Measurements from ENCODE around the gene PLEKHS1.

Gene PLEKHS1

DNA sequence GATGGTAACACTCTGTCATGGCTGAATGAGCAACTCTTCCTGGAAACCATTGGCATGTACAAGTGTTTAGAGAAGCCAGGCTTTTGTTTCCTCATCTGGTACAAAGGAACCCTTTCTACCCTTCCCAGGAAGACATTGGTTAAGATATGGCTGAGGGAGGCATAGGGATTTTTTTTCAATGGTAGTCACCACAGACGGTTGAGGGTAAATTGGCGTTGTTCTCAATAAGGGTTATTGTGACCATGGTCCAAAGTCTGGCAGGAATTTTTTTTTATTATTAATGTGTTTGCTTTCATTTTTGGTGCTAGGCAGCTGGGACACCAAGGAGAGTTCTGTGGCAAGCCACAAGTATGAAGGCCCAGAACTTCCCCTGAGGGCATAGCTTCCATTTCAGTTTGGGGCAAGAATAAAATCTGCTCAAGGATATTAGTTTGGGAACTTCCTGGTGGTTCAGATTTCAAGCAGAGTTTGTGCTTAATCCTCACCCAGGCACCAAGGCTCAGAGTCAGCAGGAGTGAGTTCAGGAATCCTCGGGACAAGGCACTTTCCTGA lies at the start of gene PLEKHS1:
PLEKHS1 (plus strand) TSS at position 502 of the 552 bp plus-strand sequence. CDS start 3,596 bp downstream, outside the sequence.
- DNase-seq (ENCODE audit: low read depth in 2 of 3, low spot score in 2 of 3), result no peak

GRCh38 chr10:113704637-113705343 lies 46.7 kb upstream of the PLEKHS1 start:
- no peak for DNase-seq (ENCODE audit: low read depth in 2 of 3, low spot score in 2 of 3)

GRCh38 chr10:113705344-113705652 lies 46.2 kb upstream of the PLEKHS1 start:
- DNase-seq (ENCODE audit: low read depth in 2 of 3, low spot score in 2 of 3), result no peak

- no peak for DNase-seq (ENCODE audit: low read depth in 2 of 3, low spot score in 2 of 3)
These were observed 44.9 kb upstream of the PLEKHS1 start for GRCh38 chr10:113706623-113707022.

GRCh38 chr10:113708640-113709039 lies 42.8 kb upstream of the PLEKHS1 start:
- no peak for DNase-seq (ENCODE audit: low read depth in 2 of 3, low spot score in 2 of 3)

DNA sequence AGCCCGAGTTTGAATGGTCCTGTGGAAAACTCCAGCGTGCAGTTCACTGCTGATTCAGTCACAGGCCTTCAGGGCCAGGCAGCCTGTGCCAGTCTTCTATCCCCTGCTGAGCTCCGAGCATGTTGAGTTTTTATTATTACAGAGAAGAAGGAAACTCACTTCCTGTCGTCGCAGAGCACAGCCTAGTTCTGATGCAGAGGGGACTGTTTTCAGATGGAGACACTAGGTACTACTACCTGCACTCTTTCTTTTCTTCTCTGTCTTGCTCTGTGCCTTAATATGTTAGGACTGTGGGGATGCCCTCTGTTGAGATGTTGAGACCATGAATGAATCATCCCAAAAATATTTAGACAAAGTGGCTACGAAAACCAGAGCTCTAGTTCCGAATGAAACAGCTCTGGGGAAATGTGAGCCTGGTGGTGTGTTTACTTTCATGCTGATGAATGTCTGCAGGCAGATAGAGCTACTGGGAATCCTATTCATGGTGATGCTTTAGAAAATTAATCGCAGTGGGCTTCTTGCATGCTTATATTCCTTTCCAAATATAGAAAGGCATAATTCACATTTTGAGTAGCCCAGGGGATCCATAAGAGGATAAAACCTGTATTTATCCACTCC lies 42.2 kb upstream of the PLEKHS1 start:
- no peak for DNase-seq (ENCODE audit: low read depth in 2 of 3, low spot score in 2 of 3)

GRCh38 chr10:113711142-113711541 lies 40.3 kb upstream of the PLEKHS1 start:
- no peak for DNase-seq (ENCODE audit: low read depth in 2 of 3, low spot score in 2 of 3)

DNA sequence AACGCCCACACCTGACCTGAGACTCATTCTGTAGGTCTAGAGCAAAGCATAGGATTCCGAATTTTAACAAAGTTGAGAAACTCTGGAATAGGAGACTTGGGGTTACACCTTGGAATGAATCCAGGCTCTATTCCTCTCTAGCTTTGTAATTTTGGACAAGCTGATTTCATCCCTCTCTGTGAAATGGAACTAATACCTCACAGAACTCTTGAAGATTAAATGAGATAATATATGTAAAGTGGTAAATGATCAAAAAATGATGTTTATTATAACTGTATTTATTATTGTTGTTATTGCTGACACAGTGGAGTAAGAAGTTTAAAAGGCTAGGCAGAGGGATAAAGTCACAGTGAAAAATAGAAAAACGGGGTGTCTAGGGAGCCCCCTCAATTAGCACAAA lies 39.5 kb upstream of the PLEKHS1 start:
- no peak for DNase-seq (ENCODE audit: low read depth in 2 of 3, low spot score in 2 of 3)

GRCh38 chr10:113712755-113713639 lies 38.5 kb upstream of the PLEKHS1 start:
- no peak for DNase-seq (ENCODE audit: low read depth in 2 of 3, low spot score in 2 of 3)

GRCh38 chr10:113713640-113713982 lies 37.9 kb upstream of the PLEKHS1 start:
- DNase-seq (ENCODE audit: low read depth in 2 of 3, low spot score in 2 of 3), result no peak

GRCh38 chr10:113716109-113716910 lies 35.2 kb upstream of the PLEKHS1 start:
- no peak for DNase-seq (ENCODE audit: low read depth in 2 of 3, low spot score in 2 of 3)

GRCh38 chr10:113718969-113719822 lies 32.3 kb upstream of the PLEKHS1 start:
- DNase-seq (ENCODE audit: low read depth in 2 of 3, low spot score in 2 of 3), result no peak

DNA sequence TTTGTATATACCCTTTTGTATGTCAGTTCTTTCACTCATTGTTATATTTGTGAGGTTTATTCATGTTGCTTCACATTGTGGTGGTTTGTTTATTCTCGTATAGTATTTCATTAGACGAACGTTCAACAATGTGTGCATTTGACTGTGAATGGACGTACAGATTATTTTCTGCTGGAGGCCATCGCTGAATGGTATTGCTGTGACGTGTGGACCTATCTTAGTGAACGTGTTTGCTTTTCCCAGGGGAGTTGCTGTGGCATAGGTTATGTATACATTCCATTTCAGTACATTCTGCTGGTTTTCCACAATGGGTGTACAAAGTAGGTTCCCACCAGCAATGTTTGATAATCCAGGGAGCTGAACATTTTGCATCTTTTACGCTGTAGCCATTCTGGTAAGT lies 31.1 kb upstream of the PLEKHS1 start:
- no peak for DNase-seq (ENCODE audit: low read depth in 2 of 3, low spot score in 2 of 3)

DNA sequence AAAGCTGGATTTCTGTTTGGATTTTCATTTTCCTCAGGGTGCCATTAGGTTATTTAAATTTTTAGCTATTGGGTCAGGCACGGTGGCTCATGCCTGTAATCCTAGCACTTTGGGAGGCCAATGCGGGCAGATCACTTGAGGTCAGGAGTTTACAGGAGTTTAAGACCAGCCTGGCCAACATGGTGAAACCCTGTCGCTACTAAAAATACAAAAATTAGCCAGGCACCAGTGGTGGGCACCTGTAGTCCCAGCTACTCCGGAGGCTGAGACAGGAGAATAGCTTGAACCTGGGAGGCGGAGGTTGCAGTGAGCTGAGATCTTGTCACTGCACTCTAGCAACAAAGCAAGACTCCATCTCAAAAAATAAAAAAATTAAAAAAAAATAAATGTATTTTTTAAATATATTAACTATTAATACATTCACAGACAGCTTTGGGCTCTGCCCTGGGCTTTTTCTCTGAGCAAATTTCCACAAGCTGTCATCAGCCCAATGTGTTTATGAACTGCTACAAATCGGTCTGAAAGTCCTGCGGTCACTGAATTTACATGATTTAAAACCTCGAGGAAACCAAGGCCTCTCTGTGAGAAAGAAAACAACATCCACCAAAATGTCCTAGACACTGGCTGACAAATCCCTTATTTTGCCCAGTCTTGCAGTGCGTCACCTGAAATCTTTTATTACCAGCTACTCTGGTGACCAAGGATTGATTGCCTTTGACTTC lies 19.2 kb upstream of the PLEKHS1 start:
- no peak for DNase-seq (ENCODE audit: low read depth in 2 of 3, low spot score in 2 of 3)

DNA sequence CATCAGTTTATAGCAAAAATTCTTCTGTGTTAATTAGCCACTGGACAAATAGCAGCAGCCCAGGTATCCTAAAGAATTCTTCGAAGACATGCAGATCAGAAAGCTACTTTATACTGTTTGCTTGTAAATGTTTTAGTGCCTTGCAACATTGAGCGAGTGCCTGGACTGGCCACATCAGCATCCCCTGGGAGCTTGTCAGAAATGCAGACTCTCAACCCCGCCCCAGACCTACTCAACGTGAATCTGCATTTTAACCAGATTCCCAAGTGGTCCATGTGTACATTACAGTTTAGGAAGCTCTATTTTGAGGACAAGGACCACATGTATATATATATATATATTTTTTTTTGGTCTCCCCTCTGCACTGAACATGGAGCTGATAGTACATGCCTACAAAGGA lies 18.5 kb upstream of the PLEKHS1 start:
- DNase-seq (ENCODE audit: low read depth in 2 of 3, low spot score in 2 of 3), result no peak

DNA sequence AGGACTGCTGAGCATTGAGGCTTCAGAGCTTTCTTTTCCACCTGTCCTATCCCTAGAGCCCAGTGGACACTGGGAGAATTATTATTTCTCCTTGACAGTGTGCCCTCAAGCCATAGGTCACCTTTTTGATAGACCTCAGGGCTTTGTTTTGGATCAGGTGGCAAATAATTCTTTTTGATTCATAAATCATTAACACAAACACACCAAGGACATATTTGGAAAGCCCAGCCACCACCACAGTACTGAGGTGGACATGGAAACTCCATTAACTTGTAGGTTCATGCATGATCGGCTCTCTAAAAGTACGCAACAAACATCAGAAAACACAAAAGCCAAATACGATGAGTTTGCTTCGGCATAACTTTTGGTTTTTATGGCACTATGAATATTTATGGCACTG lies 17.8 kb upstream of the PLEKHS1 start:
- no peak for DNase-seq (ENCODE audit: low read depth in 2 of 3, low spot score in 2 of 3)

DNA sequence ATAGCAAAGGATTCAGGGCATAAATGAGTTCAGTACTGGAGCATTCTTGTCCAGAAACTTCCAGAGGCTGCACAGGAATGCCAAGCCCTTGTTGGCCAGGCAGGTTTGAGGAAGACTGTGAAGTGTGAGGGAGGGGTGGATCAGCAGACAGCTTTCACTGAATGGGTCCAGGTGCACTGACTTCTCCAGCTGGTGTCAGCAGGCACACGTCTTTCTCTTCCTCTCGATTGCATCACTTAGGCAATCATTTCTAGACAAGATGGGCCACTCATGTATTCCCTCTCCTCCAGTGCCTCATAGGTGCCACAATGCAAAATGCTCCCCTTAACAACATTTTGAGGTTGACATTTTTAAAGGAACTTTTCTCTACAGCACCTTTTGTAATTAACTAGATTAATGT lies 15.6 kb upstream of the PLEKHS1 start:
- DNase-seq (ENCODE audit: low read depth in 2 of 3, low spot score in 2 of 3), result no peak

DNA sequence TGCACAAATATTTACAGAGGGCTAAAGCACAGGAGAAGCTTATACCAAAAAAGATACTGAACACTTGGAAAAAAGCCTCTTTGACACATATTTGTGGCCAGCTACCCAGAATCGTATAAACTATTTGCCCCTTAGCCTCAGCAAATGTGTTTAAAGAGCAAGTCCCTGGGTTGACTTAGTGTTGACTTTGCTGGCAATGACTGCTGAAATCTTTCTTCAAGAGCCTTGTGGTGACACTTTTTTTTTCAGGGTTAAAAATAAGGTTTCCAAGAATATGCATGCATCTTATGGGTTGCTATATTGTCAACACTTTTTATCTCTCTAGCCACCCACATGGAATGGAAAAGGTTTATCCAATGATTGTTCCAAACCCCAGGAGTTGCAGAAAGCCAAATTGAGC lies 14.9 kb upstream of the PLEKHS1 start:
- DNase-seq (ENCODE audit: low read depth in 2 of 3, low spot score in 2 of 3), result no peak

DNA sequence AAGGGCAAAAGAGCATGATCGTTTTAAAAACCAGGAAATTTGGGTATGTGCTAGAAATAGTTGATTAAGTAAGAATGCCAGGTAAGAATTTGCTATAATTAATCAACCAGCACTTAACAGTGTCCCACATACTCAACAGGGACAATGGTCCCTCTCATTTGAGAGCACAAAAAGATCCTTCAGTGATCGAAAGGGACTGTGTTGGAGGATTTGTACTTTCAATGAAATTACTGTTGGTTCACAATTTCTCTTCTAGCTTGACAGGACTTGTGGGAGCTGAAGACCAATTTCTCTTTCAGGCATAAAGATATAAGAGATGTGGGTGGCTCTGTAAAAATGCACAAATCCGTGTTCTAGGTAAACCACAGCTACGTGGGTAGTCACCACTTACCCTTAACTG lies 12.5 kb upstream of the PLEKHS1 start:
- DNase-seq (ENCODE audit: low read depth in 2 of 3, low spot score in 2 of 3), result no peak

- DNase-seq (ENCODE audit: low read depth in 2 of 3, low spot score in 2 of 3), result no peak
These were observed 11.9 kb upstream of the PLEKHS1 start for GRCh38 chr10:113739577-113739976.
